ENCODE results near the gene ADAT2.

ADAT2 gene

GRCh38 chr6:143396497-143397226, 53.8 kb downstream of the ADAT2 start:
- DNase-seq = no peak

- no peak for DNase-seq
Measured at GRCh38 chr6:143395699-143396098, 54.8 kb downstream of the ADAT2 start.

- DNase-seq = no peak
Measured at GRCh38 chr6:143394389-143394788, 56.1 kb downstream of the ADAT2 start.

- no peak for DNase-seq
Measured at GRCh38 chr6:143390278-143390677, 60.2 kb downstream of the ADAT2 start.

GRCh38 chr6:143385636-143386035, 64.9 kb downstream of the ADAT2 start:
- no peak for DNase-seq

- no peak for DNase-seq
Measured at GRCh38 chr6:143376861-143377260, 73.6 kb downstream of the ADAT2 start.

GRCh38 chr6:143376375-143376774, 74.1 kb downstream of the ADAT2 start:
- DNase-seq = no peak

- DNase-seq = no peak
Measured at GRCh38 chr6:143375022-143375585, 75.4 kb downstream of the ADAT2 start.

GRCh38 chr6:143374014-143374413, 76.5 kb downstream of the ADAT2 start:
- DNase-seq = no peak

Measured in activated CD8-positive, alpha-beta memory T cell treated with anti-CD3 and anti-CD28 coated beads, Interleukin-2, amount 50 U/mL, for 4 hours (primary cell).